DOHH2 (cell line): ENCODE results near the gene COL23A1.

ENCODE experiments used
- CTCF ChIP-seq: fragments of 200-600 bp; sonication (generic); IDR thresholded peaks from one replicate; pipeline ENCODE4 v1.5.1; 2014; ENCODE audit warnings: antibody characterized with exemption, mild to moderate bottlenecking, low read depth, low read length; ENCODE audit not compliant: poor library complexity, severe bottlenecking
- EZH2phosphoT487 ChIP-seq: fragments of 200-600 bp; sonication (generic); IDR thresholded peaks from 2 replicates; pipeline ENCODE4 v1.6.1; 2017; ENCODE audit warnings: borderline replicate concordance, mild to moderate bottlenecking, antibody characterized with exemption, low read length, moderate library complexity, mixed read lengths

GRCh38 chr5:178250263-178250662 is 339.9 kb downstream of the COL23A1 start:
- TF ChIP-seq EZH2phosphoT487: no peak
- no peak for TF ChIP-seq CTCF
